WERI-Rb-1 (cell line): Measurements from ENCODE around the gene HES2.
"Not testable (repeated sequence)": the region's sequence is repeated elsewhere in the genome, so short reads cannot be mapped to it uniquely, and the experiment has no call there.

Experiments used
- DNase-seq: peaks from one replicate; pipeline ENCODE4 v3.0.0-alpha.2; 2020
- H3K27ac ChIP-seq: fragments of 250-450 bp; sonication (Bioruptor Pico); 2 replicates; pipeline ENCODE4 v1.5.1; 2020; ENCODE audit warnings: mild to moderate bottlenecking, moderate library complexity
- H3K27me3 ChIP-seq: fragments of 250-450 bp; sonication (Bioruptor Pico); 2 replicates; pipeline ENCODE4 v1.5.1; 2021; ENCODE audit warnings: mild to moderate bottlenecking, low read depth, moderate library complexity; ENCODE audit not compliant: insufficient read depth, severe bottlenecking
- H3K36me3 ChIP-seq: fragments of 250-450 bp; sonication (Bioruptor Pico); 2 replicates; pipeline ENCODE4 v1.5.1; 2020; ENCODE audit warnings: mild to moderate bottlenecking, moderate library complexity
- H3K4me3 ChIP-seq: 2 replicates; pipeline ENCODE4 v1.5.1; 2011; ENCODE audit warnings: low read depth, mild to moderate bottlenecking, control low read depth, low read length
- H3K9me3 ChIP-seq: fragments of 250-450 bp; sonication (Bioruptor Pico); 2 replicates; pipeline ENCODE4 v1.5.1; 2021; ENCODE audit warnings: mild to moderate bottlenecking, moderate library complexity; ENCODE audit not compliant: severe bottlenecking
- CTCF ChIP-seq: IDR thresholded peaks from 2 replicates; pipeline ENCODE4 v1.5.1; 2011; ENCODE audit warnings: low read depth, mild to moderate bottlenecking, control low read depth, inconsistent platforms, low read length

The HES2 gene

GRCh38 chr1:6365047-6365446 lies 54.7 kb downstream of the HES2 start:
- no peaks in the 10 kb centered on the region for H3K27me3 ChIP-seq
- no peak for DNase-seq
- H3K36me3 ChIP-seq = peaks cover 8% of the 10 kb centered on the region
- no peak overlapping the region for H3K27ac ChIP-seq
- no peak for TF ChIP-seq CTCF
- no peak overlapping the region for H3K4me3 ChIP-seq
- no peaks in the 10 kb centered on the region for H3K9me3 ChIP-seq

- not testable (repeated sequence) for H3K27me3 ChIP-seq, H3K36me3 ChIP-seq, H3K4me3 ChIP-seq, H3K27ac ChIP-seq, H3K9me3 ChIP-seq
- TF ChIP-seq CTCF = 0 out of 2 replicates have a peak, but pooled peaks have one; percentile 32
- peak; percentile 74 for DNase-seq
Measured at GRCh38 chr1:6363085-6363884, 56.4 kb downstream of the HES2 start.
